ENCODE data around the gene DDO. TPM values are rescaled to one million over a fixed set of nuclear protein-coding genes. Genes with fewer than 3 reads are reported as not detected.

The DDO gene
- total RNA-seq: 10 to 100 TPM in 1 of 2 donors, 1 to 10 TPM in 1; 4.4 to 13.7 TPM

- H3K27me3 ChIP-seq: no peaks in the 10 kb centered on the region
- H3K4me1 ChIP-seq: peaks cover 0 to 23% of the 10 kb centered on the region in 2 donors
- H3K27ac ChIP-seq: peak within 1 kb of the TSS; percentile 79 to 86
- no peak for TF ChIP-seq CTCF (IDR thresholded peaks at IDR 0.05)
- peak; percentile 87 for DNase-seq (ENCODE audit: low spot score)
- no peaks in the 10 kb centered on the region for H3K36me3 ChIP-seq
- H3K9me3 ChIP-seq: no peaks in the 10 kb centered on the region
- H3K4me3 ChIP-seq: peak within 1 kb of the TSS; percentile 23 to 43
Observed at GRCh38 chr6:110415086-110415916, at the start of gene DDO. Gene DDO, minus strand, starts transcription at chr6:110415575. Its CDS starts 2,113 bp downstream, at chr6:110413462.

- H3K4me3 ChIP-seq: no peak overlapping the region
- H3K27me3 ChIP-seq: no peaks in the 10 kb centered on the region
- no peak for DNase-seq (ENCODE audit: low spot score)
- no peak overlapping the region for H3K27ac ChIP-seq
- H3K4me1 ChIP-seq: no peaks in the 10 kb centered on the region
- TF ChIP-seq CTCF (IDR thresholded peaks at IDR 0.05): no peak
- H3K36me3 ChIP-seq: no peaks in the 10 kb centered on the region
- H3K9me3 ChIP-seq: peaks cover 0 to 29% of the 10 kb centered on the region in 2 donors
Observed at GRCh38 chr6:110462884-110463481, 47.6 kb upstream of the DDO start.

- Histone ChIP-seq H3K4me1 (no peaks in the 10 kb centered on the region), H3K4me3 (no peak overlapping the region), H3K27ac (no peak overlapping the region), H3K9me3 (peaks cover 0 to 29% of the 10 kb centered on the region in 2 donors), H3K27me3 (no peaks in the 10 kb centered on the region), H3K36me3 (no peaks in the 10 kb centered on the region)
- no peak for DNase-seq (ENCODE audit: low spot score)
- TF ChIP-seq CTCF (IDR thresholded peaks at IDR 0.05): no peak
Observed at GRCh38 chr6:110461376-110461775, 46.0 kb upstream of the DDO start.

GRCh38 chr6:110459137-110459536 lies 43.8 kb upstream of the DDO start:
- Histone ChIP-seq H3K27ac (no peak overlapping the region), H3K9me3 (peaks cover 0 to 29% of the 10 kb centered on the region in 2 donors), H3K4me1 (no peaks in the 10 kb centered on the region), H3K4me3 (no peak overlapping the region), H3K36me3 (no peaks in the 10 kb centered on the region), H3K27me3 (no peaks in the 10 kb centered on the region)
- no peak for DNase-seq (ENCODE audit: low spot score)
- TF ChIP-seq CTCF (IDR thresholded peaks at IDR 0.05): no peak

- DNase-seq (ENCODE audit: low spot score): no peak
- Histone ChIP-seq H3K27ac (no peak overlapping the region), H3K9me3 (peaks cover 0 to 24% of the 10 kb centered on the region in 2 donors), H3K36me3 (no peaks in the 10 kb centered on the region), H3K27me3 (no peaks in the 10 kb centered on the region), H3K4me3 (no peak overlapping the region), H3K4me1 (no peaks in the 10 kb centered on the region)
- no peak for TF ChIP-seq CTCF (IDR thresholded peaks at IDR 0.05)
Observed at GRCh38 chr6:110458476-110458875, 43.1 kb upstream of the DDO start.
